Neural crest cell (in vitro differentiated cells): ENCODE data around the gene CDH13. TPM values are rescaled to one million over a fixed set of nuclear protein-coding genes. Genes with fewer than 3 reads are reported as not detected.

Experiments
- DNase-seq: peaks from one replicate; pipeline ENCODE4 v3.0.0; 2021; ENCODE audit warnings: low read depth, mixed read lengths, low spot score
- H3K27ac Mint-ChIP-seq: one replicate; pipeline ENCODE4 v1.8.0; 2021; ENCODE audit warnings: mild to moderate bottlenecking, mixed read lengths; ENCODE audit not compliant: unreplicated experiment
- H3K27me3 Mint-ChIP-seq: 2 replicates; pipeline ENCODE4 v1.8.0; 2021; ENCODE audit warnings: low read depth, mild to moderate bottlenecking, mixed read lengths
- H3K36me3 Mint-ChIP-seq: 2 replicates; pipeline ENCODE4 v1.8.0; 2021; ENCODE audit warnings: low read depth, mild to moderate bottlenecking, mixed read lengths
- H3K4me1 Mint-ChIP-seq: 2 replicates; pipeline ENCODE4 v1.8.0; 2021; ENCODE audit warnings: mixed read lengths
- H3K4me3 Mint-ChIP-seq: one replicate; pipeline ENCODE4 v1.8.0; 2021; ENCODE audit warnings: mild to moderate bottlenecking, mixed read lengths
- H3K9me3 Mint-ChIP-seq: 2 replicates; pipeline ENCODE4 v1.8.0; 2021; ENCODE audit warnings: mixed read lengths
- CTCF ChIP-seq: fragments of 200-600 bp; sonication (generic); conservative IDR thresholded peaks from 2 replicates; pipeline ENCODE4 v1.5.0; 2021; ENCODE audit warnings: antibody characterized with exemption, mild to moderate bottlenecking
- total RNA-seq: library from RNA; stranded (reverse); gene quantifications from 2 replicates; pipeline ENCODE4 v1.2.1, GENCODE V29; 2021

CDH13 gene
- total RNA-seq, 1 donor from 2014 or later: 1.1 TPM

DNA sequence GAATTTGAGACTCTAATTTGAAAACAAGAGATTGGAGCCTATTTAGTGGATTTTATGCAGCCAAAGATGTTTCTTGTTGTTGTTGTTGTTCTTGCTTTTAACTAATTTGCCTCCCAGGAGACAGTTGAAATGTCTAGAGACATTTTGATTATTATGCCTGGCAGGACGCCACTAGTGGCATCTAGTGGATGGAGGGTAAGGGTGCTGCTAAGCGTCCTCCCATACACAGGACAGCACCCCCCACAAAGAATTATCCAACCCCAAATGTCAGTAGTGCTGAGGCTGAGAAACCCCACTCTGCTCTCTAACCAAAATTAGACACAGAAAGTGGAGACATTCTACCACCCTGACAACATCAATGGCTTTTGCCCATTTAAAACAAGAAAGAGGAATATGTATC is 1165.6 kb downstream of the CDH13 start:
- H3K27ac Mint-ChIP-seq: no peak overlapping the region
- H3K4me3 Mint-ChIP-seq: no peak overlapping the region

DNA sequence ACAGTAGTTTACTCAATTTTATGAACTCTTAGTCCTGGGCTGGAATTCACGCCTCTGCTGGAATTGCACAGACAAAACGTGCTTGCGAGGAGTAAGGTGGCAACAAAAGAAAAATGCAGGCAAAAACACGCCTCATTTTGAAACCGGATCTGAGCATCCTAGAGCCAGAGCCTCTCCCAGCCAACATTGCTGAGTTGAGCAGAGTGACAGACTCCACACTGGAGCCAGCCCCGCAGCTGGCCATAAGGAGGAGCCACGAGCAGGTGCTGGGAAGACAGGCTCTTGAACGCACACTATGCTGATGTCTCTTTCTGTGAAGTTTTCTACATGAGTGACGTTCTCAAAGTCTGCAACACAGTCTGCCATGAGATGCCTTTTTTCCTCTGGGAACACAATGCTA is 1166.4 kb downstream of the CDH13 start:
- peaks cover 7% of the 10 kb centered on the region for H3K27me3 Mint-ChIP-seq
- H3K4me1 Mint-ChIP-seq: peaks cover 14% of the 10 kb centered on the region
- no peaks in the 10 kb centered on the region for H3K36me3 Mint-ChIP-seq
- H3K4me3 Mint-ChIP-seq: no peak overlapping the region
- H3K27ac Mint-ChIP-seq: no peak overlapping the region
- TF ChIP-seq CTCF: no peak
- H3K9me3 Mint-ChIP-seq: no peaks in the 10 kb centered on the region
- no peak for DNase-seq

More for the DNA sequence above, 1165.6 kb downstream of the CDH13 start:
- no peak for TF ChIP-seq CTCF
- H3K9me3 Mint-ChIP-seq: no peaks in the 10 kb centered on the region
- peaks cover 14% of the 10 kb centered on the region for H3K4me1 Mint-ChIP-seq
- H3K27me3 Mint-ChIP-seq: peaks cover 7% of the 10 kb centered on the region
- no peak for DNase-seq
- H3K36me3 Mint-ChIP-seq: no peaks in the 10 kb centered on the region

GRCh38 chr16:83794860-83795554 is 1168.2 kb downstream of the CDH13 start:
- H3K4me3 Mint-ChIP-seq: no peak overlapping the region
- no peak for TF ChIP-seq CTCF
- H3K27ac Mint-ChIP-seq: no peak overlapping the region
- peaks cover 7% of the 10 kb centered on the region for H3K27me3 Mint-ChIP-seq
- no peak for DNase-seq
- H3K36me3 Mint-ChIP-seq: no peaks in the 10 kb centered on the region
- no peaks in the 10 kb centered on the region for H3K9me3 Mint-ChIP-seq
- peaks cover 14% of the 10 kb centered on the region for H3K4me1 Mint-ChIP-seq

- TF ChIP-seq CTCF: no peak
- DNase-seq: no peak
- H3K36me3 Mint-ChIP-seq: no peaks in the 10 kb centered on the region
- peaks cover 14% of the 10 kb centered on the region for H3K4me1 Mint-ChIP-seq
- H3K9me3 Mint-ChIP-seq: no peaks in the 10 kb centered on the region
- no peak overlapping the region for H3K4me3 Mint-ChIP-seq
- peaks cover 12% of the 10 kb centered on the region for H3K27me3 Mint-ChIP-seq
- no peak overlapping the region for H3K27ac Mint-ChIP-seq
Measured at GRCh38 chr16:83797013-83797412, 1170.2 kb downstream of the CDH13 start.

DNA sequence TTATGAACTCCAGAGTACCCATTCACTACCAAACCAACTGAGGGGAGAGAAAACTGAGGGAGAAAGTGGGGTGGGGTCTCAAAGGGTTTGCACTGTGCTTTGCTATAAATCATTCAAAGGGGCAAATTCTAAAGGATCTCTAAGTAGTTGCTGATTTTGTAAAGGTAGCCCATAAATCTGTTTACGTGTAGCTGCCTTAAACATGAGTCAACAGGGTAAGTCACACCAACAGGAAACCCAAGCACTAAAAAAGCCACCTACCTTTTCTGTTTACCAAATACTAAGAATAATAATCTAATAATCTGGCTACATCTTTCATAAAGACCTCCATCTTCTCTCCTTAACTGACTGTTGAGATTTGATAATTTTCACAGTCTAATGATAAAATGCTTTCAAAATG is 1172.6 kb downstream of the CDH13 start:
- H3K4me1 Mint-ChIP-seq: peaks cover 17% of the 10 kb centered on the region
- peaks cover 25% of the 10 kb centered on the region for H3K27me3 Mint-ChIP-seq
- H3K4me3 Mint-ChIP-seq: no peak overlapping the region
- no peaks in the 10 kb centered on the region for H3K36me3 Mint-ChIP-seq
- no peak for DNase-seq
- no peak for TF ChIP-seq CTCF
- no peaks in the 10 kb centered on the region for H3K9me3 Mint-ChIP-seq
- no peak overlapping the region for H3K27ac Mint-ChIP-seq
